Lower lobe of right lung (tissue), 2 donors: ENCODE measurements around the gene PHYKPL. TPM values are rescaled to one million over a fixed set of nuclear protein-coding genes. Genes with fewer than 3 reads are reported as not detected.

Source experiments
- ATAC-seq, 2 donors: fragments of 200-7000 bp; cut with Tn5 transposase; one replicate each; pipeline ENCODE4 v1.9.1; 2020 to 2022; ENCODE audit warnings: mild to moderate bottlenecking in 2 of 2, moderate library complexity in 2 of 2
- DNase-seq: peaks from one replicate; pipeline ENCODE4 v3.0.0-alpha.2; 2020
- H3K27ac ChIP-seq: fragments of 200-600 bp; one replicate; pipeline ENCODE4 v1.8.0; 2022
- H3K27me3 ChIP-seq: fragments of 200-600 bp; one replicate; pipeline ENCODE4 v1.8.0; 2022; ENCODE audit warnings: low read depth
- H3K36me3 ChIP-seq: fragments of 200-600 bp; one replicate; pipeline ENCODE4 v1.8.0; 2022; ENCODE audit warnings: mild to moderate bottlenecking
- H3K4me1 ChIP-seq: fragments of 200-600 bp; one replicate; pipeline ENCODE4 v1.8.0; 2022
- H3K4me3 ChIP-seq: fragments of 200-600 bp; one replicate; pipeline ENCODE4 v1.8.0; 2022; ENCODE audit warnings: mild to moderate bottlenecking
- H3K9me3 ChIP-seq: fragments of 200-600 bp; one replicate; pipeline ENCODE4 v1.8.0; 2022
- intact Hi-C: fragments of 100-400 bp; cut with DNase I; formaldehyde crosslinking; loops from one replicate; pipeline ENCODE4 v1.11.0; 2022
- long read RNA-seq: library from polyadenylated mRNA; unstranded; transcript quantifications from one replicate; pipeline ENCODE4 v2.0.0, GENCODE V29; 2021
- total RNA-seq: library from RNA; stranded (reverse); fragmentation: NEBNext Ultra II Directional; extraction: Animal tissue kit (Norgen Biotek cat#: 25700); gene quantifications from one replicate; pipeline ENCODE4 v1.2.1, GENCODE V29; 2021
- TF ChIP-seq, protein P1 (sequence below): fragments of 200-600 bp; IDR thresholded peaks from one replicate; pipeline ENCODE4 v1.8.0; 2022; ENCODE audit warnings: antibody characterized with exemption, mild to moderate bottlenecking
- donor health status: DM: no; HTN: yes; CAD: no; lungs with severe emphysema.

Gene PHYKPL
- total RNA-seq, result 101 TPM
- long read RNA-seq, transcript PHYKPL-201 (13 exons, 2,038 nt), result major isoform, 43 of 175 reads
- long read RNA-seq, partial matches to known transcripts, result 14 of 175 reads
- long read RNA-seq, other reads (novel, unspliced or antisense), result 114 of 175 reads

DNA sequence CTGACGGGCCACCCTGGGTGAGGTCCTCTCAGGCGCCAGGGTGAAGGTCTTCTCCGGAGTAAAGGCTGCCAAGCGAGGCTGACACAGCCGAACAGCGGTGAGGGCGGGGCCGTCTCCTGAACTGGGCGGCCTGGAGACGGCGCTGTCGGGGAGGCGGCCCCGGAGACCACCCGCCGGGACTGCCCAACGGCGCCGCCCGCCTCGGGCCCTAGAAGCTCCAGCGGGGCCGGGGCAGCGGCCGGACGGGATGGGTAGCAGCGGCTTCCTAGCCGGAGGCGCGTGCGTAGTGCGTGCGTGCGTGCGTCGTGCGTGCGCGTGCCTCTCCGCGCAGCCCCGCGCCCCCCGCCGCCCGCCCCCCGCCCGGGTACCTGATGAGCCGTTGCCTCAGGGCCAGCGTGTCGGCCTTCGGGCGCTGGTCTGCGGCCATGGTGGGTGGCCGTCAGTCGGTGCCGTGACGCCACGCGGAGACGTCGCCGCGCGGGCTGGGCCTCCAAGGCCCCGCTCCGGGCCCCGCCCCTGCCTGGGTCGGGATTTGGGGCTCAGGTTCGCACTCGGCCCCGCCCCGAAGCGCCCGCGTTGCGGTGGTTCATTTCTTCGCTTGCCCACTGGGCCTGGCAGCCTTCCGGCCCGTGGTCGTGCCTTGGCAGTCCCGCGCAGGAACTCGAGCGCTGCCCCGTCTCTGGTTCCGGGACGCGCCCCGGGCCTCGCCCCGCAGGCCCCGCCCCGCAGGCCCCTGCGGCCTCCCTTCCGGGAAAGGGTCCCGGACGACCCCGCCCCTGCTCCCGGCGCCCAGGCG, at the start of gene PHYKPL:
Gene PHYKPL (minus strand): TSS at position 679 of the 796 bp plus-strand sequence. CDS start 252 bp downstream, at position 427.
- peak; percentile 85 to 91 for ATAC-seq
- TF ChIP-seq, protein P1, sequence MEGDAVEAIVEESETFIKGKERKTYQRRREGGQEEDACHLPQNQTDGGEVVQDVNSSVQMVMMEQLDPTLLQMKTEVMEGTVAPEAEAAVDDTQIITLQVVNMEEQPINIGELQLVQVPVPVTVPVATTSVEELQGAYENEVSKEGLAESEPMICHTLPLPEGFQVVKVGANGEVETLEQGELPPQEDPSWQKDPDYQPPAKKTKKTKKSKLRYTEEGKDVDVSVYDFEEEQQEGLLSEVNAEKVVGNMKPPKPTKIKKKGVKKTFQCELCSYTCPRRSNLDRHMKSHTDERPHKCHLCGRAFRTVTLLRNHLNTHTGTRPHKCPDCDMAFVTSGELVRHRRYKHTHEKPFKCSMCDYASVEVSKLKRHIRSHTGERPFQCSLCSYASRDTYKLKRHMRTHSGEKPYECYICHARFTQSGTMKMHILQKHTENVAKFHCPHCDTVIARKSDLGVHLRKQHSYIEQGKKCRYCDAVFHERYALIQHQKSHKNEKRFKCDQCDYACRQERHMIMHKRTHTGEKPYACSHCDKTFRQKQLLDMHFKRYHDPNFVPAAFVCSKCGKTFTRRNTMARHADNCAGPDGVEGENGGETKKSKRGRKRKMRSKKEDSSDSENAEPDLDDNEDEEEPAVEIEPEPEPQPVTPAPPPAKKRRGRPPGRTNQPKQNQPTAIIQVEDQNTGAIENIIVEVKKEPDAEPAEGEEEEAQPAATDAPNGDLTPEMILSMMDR, result no peak

DNA sequence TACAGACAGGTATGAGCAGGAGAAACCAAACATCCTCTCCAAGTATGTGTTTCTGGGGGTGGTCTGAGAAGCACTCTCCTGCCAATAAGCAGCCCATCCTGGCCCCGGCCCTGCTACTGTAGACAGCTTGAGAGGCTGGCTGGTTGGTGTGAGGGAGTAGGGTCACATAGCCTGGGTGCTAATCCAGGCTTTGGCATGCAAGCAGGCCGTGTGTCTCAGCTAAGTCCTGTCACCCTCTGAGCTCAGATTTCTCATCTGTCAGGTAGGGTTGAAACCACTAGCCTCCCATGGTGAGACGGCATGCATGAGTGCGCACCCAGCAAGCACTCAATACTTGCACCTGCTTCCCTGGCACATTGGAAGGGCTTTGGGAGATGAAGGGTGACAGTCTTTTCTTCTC, 49.8 kb upstream of the PHYKPL start:
- DNase-seq (peak; percentile 40), ATAC-seq (no peak)
- Histone ChIP-seq H3K9me3 (peaks cover 9% of the 10 kb centered on the region), H3K27ac (no peak overlapping the region), H3K27me3 (peaks cover 4% of the 10 kb centered on the region), H3K36me3 (no peaks in the 10 kb centered on the region), H3K4me3 (no peak overlapping the region), H3K4me1 (peaks cover 10% of the 10 kb centered on the region)
- intact Hi-C loops, result loop anchor here (10.0 kb wide), 1 partner anchor 272 kb away; no protein-coding TSS in a partner anchor
- TF ChIP-seq, protein P1, result no peak

More for the DNA sequence above, at the start of gene PHYKPL:
- peaks cover 64% of the 10 kb centered on the region for H3K4me1 ChIP-seq
- intact Hi-C loops, result no loop called here
- H3K27me3 ChIP-seq, result no peaks in the 10 kb centered on the region
- peaks cover 39% of the 10 kb centered on the region for H3K36me3 ChIP-seq
- peak within 1 kb of the TSS; percentile 97 for H3K4me3 ChIP-seq
- H3K27ac ChIP-seq, result peak within 1 kb of the TSS; percentile 98
- DNase-seq, result peak; percentile 87
- H3K9me3 ChIP-seq, result no peaks in the 10 kb centered on the region

DNA sequence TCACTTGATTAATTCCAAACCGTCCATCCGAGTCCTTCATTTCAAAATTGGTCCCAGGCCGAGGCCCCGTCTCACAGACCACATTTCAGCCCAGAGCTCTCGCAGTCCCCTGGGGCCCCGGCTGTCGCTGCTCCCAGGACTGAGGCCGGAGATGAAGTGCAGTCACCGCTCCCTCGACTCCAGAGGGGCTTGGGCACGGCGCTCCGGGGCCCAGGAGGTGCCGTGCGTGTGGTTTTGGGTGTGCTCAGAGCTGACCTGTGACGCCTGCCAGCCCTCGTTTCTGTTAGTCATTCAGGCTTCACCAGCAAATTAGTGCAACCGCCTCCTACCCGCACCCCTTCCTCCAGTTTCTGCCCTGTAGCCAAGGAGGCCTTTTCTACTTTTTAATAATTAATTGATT, 48.7 kb upstream of the PHYKPL start:
- peaks cover 9% of the 10 kb centered on the region for H3K9me3 ChIP-seq
- ATAC-seq (no peak), DNase-seq (peak; percentile 37)
- H3K27ac ChIP-seq, result no peak overlapping the region
- peaks cover 4% of the 10 kb centered on the region for H3K27me3 ChIP-seq
- TF ChIP-seq, protein P1, result no peak
- intact Hi-C loops, result loop anchor here (10.0 kb wide), 1 partner anchor 273 kb away; no protein-coding TSS in a partner anchor
- no peak overlapping the region for H3K4me3 ChIP-seq
- no peaks in the 10 kb centered on the region for H3K36me3 ChIP-seq
- peaks cover 10% of the 10 kb centered on the region for H3K4me1 ChIP-seq

- ATAC-seq (no peak), DNase-seq (peak; percentile 38)
- H3K4me1 ChIP-seq, result peaks cover 10% of the 10 kb centered on the region
- H3K36me3 ChIP-seq, result no peaks in the 10 kb centered on the region
- intact Hi-C loops, result loop anchor here (10.0 kb wide), 1 partner anchor 274 kb away; no protein-coding TSS in a partner anchor
- no peak overlapping the region for H3K27ac ChIP-seq
- H3K9me3 ChIP-seq, result peaks cover 9% of the 10 kb centered on the region
- H3K27me3 ChIP-seq, result peaks cover 4% of the 10 kb centered on the region
- TF ChIP-seq, protein P1, result no peak
- H3K4me3 ChIP-seq, result no peak overlapping the region
Measured at GRCh38 chr5:178280631-178281030, 48.0 kb upstream of the PHYKPL start.

DNA sequence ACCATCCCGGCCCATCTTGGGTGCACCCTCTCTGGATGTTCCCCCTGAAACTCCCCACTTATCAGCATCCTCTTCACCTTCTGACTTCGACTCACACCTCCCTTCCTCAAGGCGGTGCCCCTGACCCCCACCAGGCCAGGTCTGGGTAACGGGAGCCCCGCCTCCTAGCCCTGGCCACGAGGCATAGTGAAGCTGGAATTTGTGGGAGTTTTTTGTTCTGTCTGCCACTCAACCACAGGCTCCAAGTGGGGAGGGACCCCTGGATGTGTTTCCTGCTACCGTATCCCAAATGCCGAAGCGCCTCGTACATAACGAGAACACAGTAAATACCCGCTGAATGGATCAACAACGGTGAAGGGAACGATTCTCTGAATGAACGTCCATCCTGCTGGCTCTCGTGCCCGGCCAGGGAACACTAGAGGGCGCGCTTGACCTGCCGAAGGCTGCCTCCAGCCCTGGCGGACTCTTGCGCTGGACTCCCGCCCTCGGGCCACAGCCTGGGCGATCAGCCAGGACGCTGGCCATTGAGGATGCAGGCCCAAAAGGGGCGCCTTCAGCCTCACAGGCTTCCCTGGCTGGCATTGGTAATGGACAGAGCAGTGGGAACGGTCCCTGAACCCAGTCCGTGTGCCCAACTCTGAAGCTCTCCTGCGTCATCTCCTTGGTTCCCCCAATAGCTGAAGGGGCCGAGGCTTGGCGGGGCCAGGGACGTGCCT, 47.3 kb upstream of the PHYKPL start:
- Histone ChIP-seq H3K9me3 (peaks cover 9% of the 10 kb centered on the region), H3K27me3 (peaks cover 4% of the 10 kb centered on the region), H3K36me3 (no peaks in the 10 kb centered on the region), H3K27ac (no peak overlapping the region), H3K4me1 (peaks cover 10% of the 10 kb centered on the region), H3K4me3 (no peak overlapping the region)
- TF ChIP-seq, protein P1, result peak; percentile 96
- intact Hi-C loops, result loop anchor here (10.0 kb wide), 1 partner anchor 275 kb away; no protein-coding TSS in a partner anchor
- ATAC-seq (peak; percentile 93), DNase-seq (peak; percentile 93)
